Caco-2 (cell line): ENCODE results near the gene FBXO10. TPM values are rescaled to one million over a fixed set of nuclear protein-coding genes. Genes with fewer than 3 reads are reported as not detected.

Experiments used
- BruUV-seq: library from RNA; stranded (reverse); fragments of 400-500 nt; replicated peaks from 2 replicates; lab custom pipeline; 2021; lab: Mats Ljungman, UMichigan
- CTCF ChIA-PET: fragments of 300-600 bp; sonication (Branson Sonifier 250); formaldehyde crosslinking; loops from one replicate; lab custom pipeline; 2022; ENCODE audit warnings: antibody characterized with exemption; lab: Charles Lee
- POLR2A ChIA-PET: fragments of 300-600 bp; sonication (Branson Sonifier 250); formaldehyde crosslinking; loops from one replicate; lab custom pipeline; 2022; ENCODE audit warnings: antibody characterized with exemption; lab: Charles Lee
- DNase-seq, 2 experiments: peaks; one replicate each; pipeline versions ENCODE4 v3.0.0 to v3.0.0-alpha.2; 2020 to 2022
- H3K27me3 ChIP-seq: replicated peaks from 2 replicates; pipeline ENCODE4 v1.6.0; 2011; ENCODE audit warnings: low read length; ENCODE audit not compliant: control insufficient read depth, insufficient read depth
- H3K36me3 ChIP-seq: 2 replicates; pipeline ENCODE4 v1.5.1; 2011; ENCODE audit warnings: low read length; ENCODE audit not compliant: control insufficient read depth, insufficient read depth
- H3K4me1 ChIP-seq: fragments of 250-450 bp; sonication (Bioruptor Pico); 2 replicates; pipeline ENCODE4 v1.5.1; 2020; ENCODE audit warnings: mild to moderate bottlenecking
- H3K4me3 ChIP-seq: 2 replicates; pipeline ENCODE4 v1.5.1; 2011; ENCODE audit warnings: low read depth, mild to moderate bottlenecking, control low read depth, low read length
- H3K9me3 ChIP-seq: fragments of 250-450 bp; sonication (Bioruptor Pico); 2 replicates; pipeline ENCODE4 v1.5.1; 2020; ENCODE audit warnings: mild to moderate bottlenecking, moderate library complexity
- H3K27ac Mint-ChIP-seq: one replicate; pipeline ENCODE4 v1.8.0; 2022; ENCODE audit warnings: mixed read lengths; ENCODE audit not compliant: unreplicated experiment
- H3K27me3 Mint-ChIP-seq: one replicate; pipeline ENCODE4 v1.8.0; 2022; ENCODE audit warnings: mixed read lengths; ENCODE audit not compliant: insufficient read depth, unreplicated experiment
- H3K36me3 Mint-ChIP-seq: one replicate; pipeline ENCODE4 v1.8.0; 2022; ENCODE audit warnings: mild to moderate bottlenecking, mixed read lengths; ENCODE audit not compliant: insufficient read depth, unreplicated experiment
- H3K4me1 Mint-ChIP-seq: one replicate; pipeline ENCODE4 v1.8.0; 2022; ENCODE audit warnings: low read depth, mixed read lengths; ENCODE audit not compliant: unreplicated experiment
- H3K4me3 Mint-ChIP-seq: one replicate; pipeline ENCODE4 v1.8.0; 2022; ENCODE audit warnings: mild to moderate bottlenecking, moderate library complexity, mixed read lengths; ENCODE audit not compliant: unreplicated experiment
- H3K9me3 Mint-ChIP-seq: one replicate; pipeline ENCODE4 v1.8.0; 2022; ENCODE audit warnings: mixed read lengths; ENCODE audit not compliant: unreplicated experiment
- intact Hi-C: fragments of 100-400 bp; cut with micrococcal nuclease; formaldehyde crosslinking; loops from one replicate; pipeline ENCODE4 v1.10.0; 2022; ENCODE audit not compliant: unreplicated experiment
- total RNA-seq: library from RNA; stranded (reverse); gene quantifications from 2 replicates; pipeline ENCODE4 v1.2.3, GENCODE V29; 2022
- TF ChIP-seq, protein P1 (sequence below), 2 experiments: fragments of 200-600 bp in 1 of 2; IDR thresholded peaks; 1 replicate in 1 of 2; 2 replicates in 1 of 2; pipeline versions ENCODE4 v1.5.1 to v1.8.0; 2011 to 2022; ENCODE audit warnings: antibody characterized with exemption in 1 of 2, control low read depth in 1 of 2, inconsistent platforms in 1 of 2, low read depth in 1 of 2, low read length in 1 of 2, mild to moderate bottlenecking in 1 of 2, moderate library complexity in 1 of 2; ENCODE audit not compliant: insufficient read depth in 1 of 2, severe bottlenecking in 1 of 2, unreplicated experiment in 1 of 2

Gene FBXO10
- total RNA-seq, 1 experiment from 2014 or later: 6.9 TPM

DNA sequence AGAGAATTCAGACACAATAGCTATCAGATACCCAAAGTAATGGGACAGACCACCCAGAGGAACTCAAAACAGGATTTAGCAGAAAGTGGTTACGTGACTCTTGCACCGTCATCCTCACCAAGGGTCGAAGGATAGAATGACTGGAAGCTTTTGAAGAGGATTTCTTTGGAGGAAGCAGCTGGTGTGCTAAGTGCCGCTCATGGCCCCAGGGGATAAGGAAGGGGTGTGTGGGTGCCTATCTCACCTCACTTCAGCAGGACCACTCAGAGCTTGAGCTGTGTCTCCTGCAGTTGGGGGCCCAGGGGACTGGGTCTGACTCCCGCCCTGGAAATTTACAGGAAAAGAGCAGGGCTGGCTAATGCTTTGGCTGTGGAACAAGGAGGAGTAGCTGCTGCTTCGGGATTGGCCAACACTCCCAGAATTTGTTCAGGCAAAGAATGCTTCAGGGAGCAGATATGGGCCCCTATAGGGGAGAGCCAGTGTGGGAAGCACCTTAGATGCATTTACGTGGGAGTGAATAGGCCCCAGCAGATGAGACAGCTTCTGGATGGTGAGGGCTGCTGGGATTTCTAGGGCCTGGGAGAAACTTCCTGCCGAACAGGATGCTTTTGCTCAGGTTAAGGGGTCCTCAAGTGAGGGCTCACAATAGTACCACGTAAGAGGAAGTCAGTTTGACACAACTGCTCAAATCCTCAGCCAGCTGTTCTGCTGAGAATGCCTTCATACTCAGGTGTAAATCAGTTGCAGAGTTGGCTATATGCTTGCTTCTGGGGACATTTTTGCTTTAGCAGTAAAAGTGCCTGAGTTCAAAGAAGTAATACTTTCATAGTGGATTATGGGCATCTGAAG lies 45.3 kb upstream of the FBXO10 start:
- BruUV-seq: no TSS peak
- ChIA-PET POLR2A (no interaction called here), CTCF (interaction anchor here (0.6 kb wide), 1 partner anchor 30 kb away, joined by 3 read pairs; no protein-coding TSS in a partner anchor)

DNA sequence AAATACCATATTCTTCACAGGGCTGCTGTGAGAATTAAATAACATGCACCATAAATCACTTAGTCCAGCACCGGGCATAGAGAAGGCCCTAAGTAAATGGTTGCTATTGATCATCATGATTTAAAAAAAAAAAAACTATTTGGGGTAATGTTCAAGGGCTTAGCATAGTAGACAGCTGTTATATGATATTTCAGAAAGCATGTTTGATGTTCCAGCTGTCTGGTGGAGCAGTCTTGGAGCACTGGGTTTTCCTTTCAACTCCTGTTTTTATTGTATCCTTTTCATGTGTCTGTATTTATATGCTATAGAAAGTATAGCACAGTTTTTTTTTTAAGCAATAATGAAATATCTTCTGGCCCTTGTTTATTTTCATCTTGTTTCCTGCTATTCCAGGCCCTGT lies 44.2 kb upstream of the FBXO10 start:
- peaks cover 3% of the 10 kb centered on the region for H3K27me3 Mint-ChIP-seq
- H3K4me1 Mint-ChIP-seq: no peaks in the 10 kb centered on the region
- Histone ChIP-seq H3K9me3 (no peaks in the 10 kb centered on the region), H3K4me1 (no peaks in the 10 kb centered on the region), H3K4me3 (no peak overlapping the region), H3K36me3 (no peaks in the 10 kb centered on the region), H3K27me3 (no peaks in the 10 kb centered on the region)
- POLR2A ChIA-PET: no interaction called here
- no peaks in the 10 kb centered on the region for H3K36me3 Mint-ChIP-seq
- DNase-seq: no peak
- no peaks in the 10 kb centered on the region for H3K9me3 Mint-ChIP-seq
- intact Hi-C loops: no loop called here
- no peak overlapping the region for H3K4me3 Mint-ChIP-seq
- CTCF ChIA-PET: no interaction called here
- TF ChIP-seq, protein P1, sequence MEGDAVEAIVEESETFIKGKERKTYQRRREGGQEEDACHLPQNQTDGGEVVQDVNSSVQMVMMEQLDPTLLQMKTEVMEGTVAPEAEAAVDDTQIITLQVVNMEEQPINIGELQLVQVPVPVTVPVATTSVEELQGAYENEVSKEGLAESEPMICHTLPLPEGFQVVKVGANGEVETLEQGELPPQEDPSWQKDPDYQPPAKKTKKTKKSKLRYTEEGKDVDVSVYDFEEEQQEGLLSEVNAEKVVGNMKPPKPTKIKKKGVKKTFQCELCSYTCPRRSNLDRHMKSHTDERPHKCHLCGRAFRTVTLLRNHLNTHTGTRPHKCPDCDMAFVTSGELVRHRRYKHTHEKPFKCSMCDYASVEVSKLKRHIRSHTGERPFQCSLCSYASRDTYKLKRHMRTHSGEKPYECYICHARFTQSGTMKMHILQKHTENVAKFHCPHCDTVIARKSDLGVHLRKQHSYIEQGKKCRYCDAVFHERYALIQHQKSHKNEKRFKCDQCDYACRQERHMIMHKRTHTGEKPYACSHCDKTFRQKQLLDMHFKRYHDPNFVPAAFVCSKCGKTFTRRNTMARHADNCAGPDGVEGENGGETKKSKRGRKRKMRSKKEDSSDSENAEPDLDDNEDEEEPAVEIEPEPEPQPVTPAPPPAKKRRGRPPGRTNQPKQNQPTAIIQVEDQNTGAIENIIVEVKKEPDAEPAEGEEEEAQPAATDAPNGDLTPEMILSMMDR (IDR thresholded peaks at IDR 0.05; ENCODE audit: insufficient read depth in 1 of 2, low read depth in 1 of 2, low read length in 1 of 2, severe bottlenecking in 1 of 2, unreplicated experiment in 1 of 2): no peak
- no TSS peak for BruUV-seq
- no peak overlapping the region for H3K27ac Mint-ChIP-seq

More for the DNA sequence above, 45.3 kb upstream of the FBXO10 start:
- no peaks in the 10 kb centered on the region for H3K27me3 ChIP-seq
- Mint-ChIP-seq H3K27me3 (peaks cover 3% of the 10 kb centered on the region), H3K36me3 (no peaks in the 10 kb centered on the region), H3K27ac (no peak overlapping the region), H3K9me3 (no peaks in the 10 kb centered on the region), H3K4me1 (no peaks in the 10 kb centered on the region), H3K4me3 (no peak overlapping the region)
- no peaks in the 10 kb centered on the region for H3K9me3 ChIP-seq
- no peaks in the 10 kb centered on the region for H3K4me1 ChIP-seq
- no peak for DNase-seq
- intact Hi-C loops: no loop called here
- H3K36me3 ChIP-seq: no peaks in the 10 kb centered on the region
- TF ChIP-seq, protein P1 (IDR thresholded peaks at IDR 0.05; ENCODE audit: insufficient read depth in 1 of 2, low read depth in 1 of 2, low read length in 1 of 2, severe bottlenecking in 1 of 2, unreplicated experiment in 1 of 2): no peak
- H3K4me3 ChIP-seq: no peak overlapping the region

DNA sequence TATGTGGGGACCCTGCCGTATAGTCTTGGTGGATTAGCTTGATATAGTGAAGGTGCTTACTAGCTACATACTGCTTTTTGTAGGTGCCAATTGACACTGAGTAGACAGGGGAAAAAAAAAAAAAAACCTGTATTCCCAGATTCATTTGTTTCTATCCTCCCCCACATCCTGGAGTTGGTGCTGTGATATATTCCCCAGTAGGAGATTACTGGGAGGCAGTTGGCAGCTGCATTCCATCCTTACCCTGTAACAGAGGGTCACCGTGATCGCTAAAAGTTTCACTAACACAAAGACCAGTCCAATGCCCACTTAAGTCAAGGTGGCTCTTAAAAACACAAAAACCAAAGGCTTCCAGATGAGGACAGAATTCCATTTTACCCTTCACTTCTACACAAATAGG lies 43.6 kb upstream of the FBXO10 start:
- Mint-ChIP-seq H3K4me3 (no peak overlapping the region), H3K9me3 (no peaks in the 10 kb centered on the region), H3K36me3 (no peaks in the 10 kb centered on the region), H3K27me3 (peaks cover 3% of the 10 kb centered on the region), H3K4me1 (no peaks in the 10 kb centered on the region), H3K27ac (no peak overlapping the region)
- no peak for DNase-seq
- CTCF ChIA-PET: no interaction called here
- no peaks in the 10 kb centered on the region for H3K36me3 ChIP-seq
- H3K4me3 ChIP-seq: no peak overlapping the region
- BruUV-seq: no TSS peak
- no peaks in the 10 kb centered on the region for H3K9me3 ChIP-seq
- POLR2A ChIA-PET: interaction anchor here (0.6 kb wide), 1 partner anchor 152 kb away, joined by 4 read pairs; no protein-coding TSS in a partner anchor
- TF ChIP-seq, protein P1 (IDR thresholded peaks at IDR 0.05; ENCODE audit: insufficient read depth in 1 of 2, low read depth in 1 of 2, low read length in 1 of 2, severe bottlenecking in 1 of 2, unreplicated experiment in 1 of 2): no peak
- no peaks in the 10 kb centered on the region for H3K4me1 ChIP-seq
- no peaks in the 10 kb centered on the region for H3K27me3 ChIP-seq
- intact Hi-C loops: no loop called here
